Fibroblast of skin of left quadriceps (primary cell): ENCODE measurements around the gene METTL25B.

Source experiments
- DNase-seq, 2 experiments: peaks; one replicate each; pipeline ENCODE4 v3.0.0-alpha.2; 2013; ENCODE audit warnings: low read depth in 2 of 2

The METTL25B gene

DNA sequence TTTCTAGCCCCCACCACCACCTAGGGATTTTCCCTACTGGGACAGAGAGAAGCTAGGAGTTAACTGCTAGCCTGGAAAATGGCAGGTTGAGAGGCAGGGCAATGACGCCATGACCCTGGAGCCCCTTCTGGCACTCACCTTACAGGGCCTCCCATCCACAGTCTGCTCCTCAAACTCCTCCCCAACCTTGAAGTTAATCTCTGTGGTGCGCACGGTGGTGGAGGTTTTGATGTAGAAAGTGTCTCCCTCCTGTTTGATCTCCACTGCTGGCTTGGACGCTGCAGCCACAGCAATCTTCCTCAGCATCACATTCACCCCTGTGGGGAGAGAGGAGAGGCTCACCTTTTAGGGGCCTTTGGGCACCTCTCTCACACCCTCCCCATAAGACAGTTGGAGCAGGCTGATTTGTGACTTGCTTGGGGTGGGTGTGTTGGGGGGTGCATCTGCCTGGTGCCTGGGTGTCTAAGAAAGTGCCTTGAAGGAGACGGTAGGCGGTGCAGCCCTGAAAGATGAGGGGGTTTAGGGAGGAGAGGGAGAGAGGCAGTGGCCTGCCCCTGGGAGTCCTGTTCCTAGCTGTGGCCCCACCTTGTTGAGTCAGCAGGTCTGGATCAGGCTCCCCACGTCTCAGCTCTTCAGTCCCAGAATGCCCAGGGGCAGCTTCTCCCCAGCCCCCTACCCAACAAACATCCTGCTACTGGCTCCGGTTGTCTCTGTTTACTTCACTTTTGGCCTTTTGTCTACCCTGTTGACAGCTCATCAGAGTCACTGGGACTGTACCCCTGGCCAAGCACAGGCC lies 27.3 kb upstream of the METTL25B start:
- DNase-seq: no peak

DNA sequence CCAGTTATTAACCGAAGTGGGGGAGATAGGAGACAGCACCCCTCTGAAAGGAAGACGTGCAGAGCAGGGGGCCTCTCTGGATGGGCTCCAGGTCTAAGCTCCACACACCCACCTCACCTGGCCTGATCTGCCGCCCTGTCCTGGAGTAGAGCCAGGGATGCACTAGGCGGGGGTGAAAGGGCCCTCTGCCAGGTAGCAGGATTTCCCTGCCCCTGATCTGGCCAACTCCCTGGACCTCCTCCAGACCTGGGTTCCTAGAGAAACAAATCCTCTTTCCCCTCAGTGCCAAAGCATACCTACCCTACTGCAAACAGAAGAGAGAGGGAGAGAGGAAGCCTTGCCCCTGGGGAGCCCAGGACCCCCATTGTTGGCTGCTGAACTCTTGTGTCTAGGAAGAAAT lies 24.9 kb upstream of the METTL25B start:
- DNase-seq: no peak

DNA sequence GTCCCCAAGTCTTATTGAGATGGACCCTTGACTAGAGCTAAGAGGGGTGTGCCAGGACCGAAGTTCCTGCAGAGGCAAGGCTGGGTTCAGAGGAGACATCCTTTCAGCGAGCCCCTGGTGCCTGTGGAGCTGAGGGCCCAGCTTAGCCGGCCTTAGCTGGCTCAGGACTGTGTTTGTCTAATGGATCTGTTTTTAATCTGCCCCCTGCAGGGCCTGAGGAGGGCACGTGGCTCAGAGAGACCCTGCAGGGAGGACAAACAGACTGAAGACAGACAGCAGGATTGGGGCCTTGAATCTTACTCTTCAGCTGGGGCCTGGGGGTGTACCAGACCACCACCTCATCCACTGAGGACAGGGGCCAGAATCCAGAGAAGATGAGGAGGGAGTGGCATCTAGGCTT lies 24.5 kb upstream of the METTL25B start:
- DNase-seq: no peak

DNA sequence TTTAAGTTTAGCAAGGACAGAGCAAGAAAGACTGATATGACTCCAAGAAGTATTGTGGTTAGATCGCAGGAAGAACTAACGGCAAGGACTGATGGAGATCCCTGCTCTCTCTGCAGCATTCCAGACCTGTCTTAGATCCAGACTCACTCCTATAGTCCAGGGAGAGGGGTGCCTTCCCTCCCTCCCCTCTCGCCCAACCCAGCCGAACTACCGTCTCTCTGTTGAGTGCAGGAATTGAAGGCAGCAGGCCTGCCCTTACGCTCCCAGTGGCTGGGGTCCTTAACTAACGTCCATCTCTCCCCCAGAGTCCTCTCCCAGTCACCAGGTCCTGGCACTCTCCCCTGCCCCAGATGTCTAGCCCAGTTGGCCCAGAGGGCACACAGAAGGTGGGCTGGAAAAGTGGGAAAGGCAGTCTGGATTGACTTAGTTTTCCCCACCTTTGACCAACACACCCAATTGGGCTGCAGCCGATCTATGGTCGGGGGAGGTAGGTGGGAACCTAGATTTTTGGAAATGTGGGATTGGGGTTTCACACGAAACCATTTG lies 24.0 kb upstream of the METTL25B start:
- DNase-seq: no peak

DNA sequence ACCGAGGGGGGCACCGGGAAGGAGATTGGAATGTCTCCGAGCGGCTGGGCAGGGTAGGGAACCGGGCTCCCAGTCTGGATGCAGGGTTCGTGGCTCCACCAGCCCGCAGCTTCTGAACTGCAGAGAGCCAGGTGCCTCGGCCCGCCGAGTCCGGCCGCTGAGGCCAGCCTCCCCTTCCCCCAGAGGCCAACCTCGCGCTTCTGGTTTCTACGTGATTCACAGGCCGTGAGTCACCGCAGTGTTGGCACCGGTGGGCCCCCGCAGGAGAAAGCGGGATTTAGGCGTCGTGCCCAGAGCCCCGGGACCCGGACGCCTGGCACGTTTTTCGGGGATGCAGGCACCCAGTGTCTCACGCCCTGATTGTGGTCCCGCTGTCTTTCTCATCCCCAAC lies 23.3 kb upstream of the METTL25B start:
- DNase-seq: peak in 1 of 2 experiments; percentile 14

DNA sequence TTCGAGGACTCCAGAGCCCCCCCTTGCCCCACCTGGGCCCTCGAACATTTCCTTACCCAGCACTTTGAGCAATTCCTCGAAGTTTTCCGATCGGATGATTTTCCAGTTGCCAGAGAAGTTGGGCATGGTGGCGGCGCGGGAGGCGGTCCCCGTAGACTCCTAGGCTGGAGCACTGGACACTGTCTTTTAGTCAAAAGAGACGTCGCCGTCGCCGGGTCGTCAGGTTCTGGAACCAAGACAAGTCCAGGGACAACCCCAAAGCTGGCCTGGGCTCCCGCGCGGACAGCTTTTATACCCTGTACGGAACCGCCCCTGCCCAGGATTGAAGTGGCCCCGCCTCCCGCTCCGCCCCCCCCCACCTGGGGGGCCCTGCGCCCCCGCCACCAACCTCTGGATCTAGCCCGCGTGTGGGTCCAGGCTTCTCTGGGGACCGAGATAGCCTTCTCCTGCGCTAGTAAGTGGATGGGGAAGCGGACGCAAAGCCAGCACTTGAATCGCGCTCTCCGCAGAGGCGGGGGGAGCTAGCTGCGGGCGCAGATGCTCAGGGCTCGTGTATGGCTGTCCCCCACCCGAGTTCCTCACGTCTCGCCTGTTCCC lies 22.9 kb upstream of the METTL25B start, which contains the start of gene CRABP2:
Gene CRABP2 (minus strand): TSS at position 263 of the 597 bp plus-strand sequence. CDS start 137 bp downstream, at position 126.
- DNase-seq: peak in 1 of 2 experiments; percentile 36

DNA sequence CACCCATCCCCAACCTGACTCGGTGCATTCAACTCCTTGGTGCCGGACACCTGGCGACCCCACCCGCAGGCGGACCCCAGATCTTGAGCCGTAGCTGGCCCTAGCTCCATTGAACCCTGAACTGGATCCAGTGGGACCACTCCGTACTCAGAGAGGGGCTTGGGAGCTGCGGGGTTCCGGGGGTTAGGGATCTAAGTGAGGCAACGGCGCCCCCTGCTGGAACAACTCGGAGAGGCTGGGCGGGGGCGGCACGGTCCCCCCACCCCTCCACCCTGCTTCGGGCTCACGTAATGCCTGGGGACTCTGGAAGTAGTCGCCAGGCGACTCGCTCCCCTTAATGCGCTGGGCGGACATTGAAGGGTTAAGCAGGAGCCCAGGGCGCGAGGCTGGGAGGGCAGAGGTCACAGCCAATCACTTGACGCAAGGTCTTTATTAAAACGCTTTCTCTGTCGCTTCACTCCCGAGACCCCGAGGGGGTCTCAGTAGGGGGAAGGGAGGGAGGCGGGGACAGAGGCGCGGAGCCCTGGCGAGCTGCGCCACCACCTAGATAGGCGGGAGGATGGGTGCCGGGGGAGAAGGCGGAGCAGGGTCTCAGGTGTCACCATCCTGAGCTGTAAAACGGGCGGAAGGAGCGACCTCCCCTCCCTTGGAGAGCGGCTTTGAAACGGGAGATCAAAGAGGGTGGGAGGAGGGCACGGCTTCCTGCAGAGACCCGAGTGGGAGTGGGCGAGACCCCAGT lies 22.2 kb upstream of the METTL25B start:
- peak in 1 of 2 experiments; percentile 55 for DNase-seq

DNA sequence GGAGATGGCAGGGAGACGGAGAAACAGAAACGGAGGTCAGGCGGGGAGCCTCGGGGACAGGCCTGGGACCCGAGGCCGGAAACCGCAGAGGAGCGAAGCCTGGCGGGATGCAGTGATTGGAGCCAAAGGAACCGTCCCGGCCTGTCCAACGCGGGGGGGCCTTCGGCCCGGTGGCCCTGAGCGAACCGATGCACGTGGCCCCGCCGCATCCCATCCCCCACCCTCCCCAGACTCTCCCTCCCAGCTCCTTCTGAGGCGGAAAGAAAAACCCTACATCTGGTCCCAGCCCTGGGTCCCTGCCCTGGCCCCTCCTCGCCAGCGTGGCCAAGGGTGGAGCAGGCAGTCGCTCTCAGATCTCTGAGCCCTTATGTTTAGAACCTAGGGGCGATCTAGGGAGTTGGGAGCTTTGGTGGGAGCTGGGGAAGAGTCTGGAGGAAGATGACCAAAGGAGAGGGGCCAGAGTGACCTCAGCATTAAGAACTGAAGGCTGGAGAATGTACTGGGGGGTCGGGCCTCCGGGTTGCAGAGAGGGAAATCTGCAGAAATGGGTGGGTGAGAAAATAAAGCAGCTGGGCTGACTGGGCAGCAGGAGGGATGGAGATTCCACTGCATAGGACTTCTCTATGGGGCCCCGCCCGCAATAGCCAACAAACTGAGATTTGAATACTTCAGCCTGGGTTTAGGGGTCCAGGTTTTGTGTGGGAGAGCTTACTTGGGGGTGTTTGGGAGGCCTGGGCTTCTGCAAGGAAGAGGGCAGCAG lies 21.4 kb upstream of the METTL25B start:
- DNase-seq: peak in 1 of 2 experiments; percentile 66

DNA sequence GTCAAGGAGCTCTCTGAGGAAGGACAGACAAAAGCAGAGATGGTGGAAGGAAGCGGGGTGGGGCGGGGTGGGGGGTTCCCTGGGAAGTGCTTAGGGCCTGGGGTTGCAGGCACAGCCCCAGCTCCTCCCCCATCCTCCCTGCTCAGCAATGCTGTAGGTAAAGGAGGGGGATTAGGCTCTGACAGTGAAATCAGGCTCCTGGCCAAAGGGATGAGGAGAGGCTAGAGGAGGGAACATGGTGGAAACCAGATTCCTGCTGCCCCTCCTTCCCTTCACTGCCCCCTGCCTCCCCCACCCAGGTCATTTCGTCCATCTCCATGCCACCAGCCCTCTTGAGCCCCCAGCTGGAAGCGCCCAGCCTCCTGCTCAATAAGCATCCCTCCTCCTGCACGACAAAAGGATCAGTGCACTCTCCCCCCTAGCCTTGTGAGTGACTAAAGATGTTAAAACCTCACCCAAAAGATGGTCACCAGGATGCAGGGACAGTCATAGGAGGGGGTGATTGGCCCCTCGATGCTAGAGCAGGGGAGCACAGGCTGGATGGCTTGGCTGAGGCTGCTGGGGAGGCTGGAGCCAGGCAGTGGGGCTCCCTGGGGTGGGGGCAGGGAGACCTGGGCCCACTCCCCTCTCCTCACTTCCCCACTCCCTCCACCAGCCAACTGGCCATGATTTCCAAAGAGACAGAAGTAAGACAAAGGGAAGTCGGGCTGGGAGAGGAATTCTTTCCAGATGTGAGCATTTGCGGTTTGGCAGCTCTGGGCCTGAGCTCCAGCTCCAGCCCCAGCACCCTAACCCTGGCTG lies 20.7 kb upstream of the METTL25B start:
- DNase-seq: peak; percentile 74 to 78

DNA sequence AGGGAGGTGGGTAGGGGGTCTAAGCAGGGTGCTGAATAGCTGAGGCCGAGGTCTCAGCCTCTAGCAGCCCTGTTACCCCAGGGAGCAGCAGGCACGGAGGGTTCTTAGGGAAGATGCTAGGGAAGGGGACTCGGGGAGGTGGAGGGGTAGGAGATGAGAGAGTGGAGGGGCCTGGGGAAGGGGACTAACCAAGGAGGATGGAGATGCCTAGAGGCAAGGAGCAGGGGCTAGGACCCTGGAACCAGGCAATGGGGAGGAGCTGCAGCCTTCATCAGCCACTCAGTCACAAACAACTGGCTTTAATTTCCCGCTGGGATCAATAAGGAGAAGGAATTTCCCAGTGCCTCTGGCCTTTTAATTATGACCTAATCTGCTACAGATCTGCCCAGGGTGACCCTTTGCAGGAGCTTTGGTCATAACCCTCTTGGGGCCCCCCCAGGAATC lies 20.0 kb upstream of the METTL25B start:
- DNase-seq: peak in 1 of 2 experiments; percentile 25

DNA sequence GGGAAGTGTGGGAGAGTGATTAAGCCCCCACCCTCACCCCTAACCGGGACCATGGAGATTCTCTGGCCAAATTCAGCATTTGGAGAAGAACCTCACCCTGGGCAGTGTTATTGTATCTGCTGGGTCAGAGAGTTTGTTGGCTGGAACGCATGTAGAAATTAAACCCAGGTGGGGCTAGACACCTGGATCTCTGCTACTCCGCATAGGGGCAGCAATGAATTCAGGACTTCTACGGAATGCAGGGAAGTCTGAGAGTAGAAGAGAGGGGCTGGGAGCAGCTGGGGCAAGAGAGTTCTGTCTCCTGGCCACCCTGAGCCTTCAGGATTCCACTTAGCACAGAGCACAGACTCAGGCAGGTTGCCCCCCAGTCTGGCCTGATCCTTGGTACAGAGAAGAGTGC lies 19.2 kb upstream of the METTL25B start:
- no peak for DNase-seq

DNA sequence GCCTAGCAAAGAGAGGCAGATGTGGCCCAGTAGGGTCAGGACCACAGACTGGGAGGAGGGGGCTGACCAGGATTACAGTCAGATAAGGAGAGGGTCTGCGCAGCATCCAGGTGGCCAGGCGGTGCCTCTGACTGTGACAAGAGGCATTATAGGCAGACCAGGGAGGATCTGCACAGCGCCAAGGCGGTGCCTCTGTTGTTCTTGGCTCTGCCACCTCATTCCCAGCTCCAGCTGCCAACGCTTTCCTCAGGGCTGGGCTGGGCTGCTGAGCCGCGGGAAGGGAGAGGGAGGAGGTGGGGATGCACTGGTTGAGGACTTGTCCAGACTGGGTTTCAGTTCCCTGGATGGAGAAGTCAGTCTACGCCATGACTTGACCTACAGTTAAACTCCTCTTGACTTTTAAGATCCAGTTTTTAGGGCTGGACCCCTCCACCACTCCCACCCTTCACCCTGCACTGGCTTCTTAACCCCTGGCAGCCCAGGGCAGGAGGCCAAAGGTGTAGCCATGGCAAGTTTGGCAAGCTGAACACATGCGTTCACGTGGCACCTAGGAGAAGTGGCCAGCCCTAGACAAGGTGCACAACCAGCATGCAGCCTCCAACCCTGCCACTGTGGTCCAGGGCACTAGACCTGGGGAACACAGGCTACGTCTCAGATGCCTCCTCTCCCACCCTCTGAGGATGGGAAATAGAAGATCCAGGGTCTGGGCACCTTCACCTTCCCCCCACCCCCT lies 18.3 kb upstream of the METTL25B start:
- DNase-seq: peak in 1 of 2 experiments; percentile 8

DNA sequence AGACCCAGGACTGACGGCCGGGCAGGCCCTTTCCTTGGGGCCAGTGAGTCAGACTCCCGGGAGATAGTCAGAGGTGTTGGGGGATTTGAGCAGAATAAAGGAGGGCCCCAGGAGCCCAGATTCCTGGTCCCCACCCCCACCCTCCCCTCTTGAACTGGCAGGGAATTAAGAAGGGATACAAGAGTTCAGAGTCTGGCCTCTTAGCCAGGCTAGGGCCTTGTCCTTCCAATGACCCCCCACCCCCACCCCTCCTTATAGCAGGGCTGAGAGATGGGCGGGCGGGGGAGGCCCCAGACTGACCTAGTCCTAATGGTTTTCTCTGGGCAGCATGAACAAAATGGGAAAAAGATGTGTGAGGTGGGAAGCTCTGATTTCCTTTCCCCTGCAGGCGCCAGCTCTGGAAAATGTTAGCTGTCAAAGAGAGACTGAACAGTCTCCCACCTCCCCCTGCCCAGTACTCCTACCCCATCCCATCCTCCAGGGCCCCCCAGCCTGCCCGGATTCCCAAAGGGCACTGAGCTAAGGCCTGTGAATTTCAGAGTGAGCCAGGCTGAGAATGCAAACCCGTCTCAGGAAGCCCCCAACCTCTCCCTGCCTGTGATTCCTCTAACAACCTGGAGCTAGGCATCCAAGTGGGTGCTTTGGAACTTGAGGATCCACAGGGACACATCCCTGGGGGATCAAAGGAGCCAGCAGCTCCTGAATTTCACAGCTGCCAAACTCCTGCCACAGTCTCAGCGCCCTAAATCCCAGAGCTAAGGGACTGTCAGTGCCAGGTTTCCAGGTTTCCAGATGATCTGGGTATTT lies 17.1 kb upstream of the METTL25B start:
- peak in 1 of 2 experiments; percentile 8 for DNase-seq

DNA sequence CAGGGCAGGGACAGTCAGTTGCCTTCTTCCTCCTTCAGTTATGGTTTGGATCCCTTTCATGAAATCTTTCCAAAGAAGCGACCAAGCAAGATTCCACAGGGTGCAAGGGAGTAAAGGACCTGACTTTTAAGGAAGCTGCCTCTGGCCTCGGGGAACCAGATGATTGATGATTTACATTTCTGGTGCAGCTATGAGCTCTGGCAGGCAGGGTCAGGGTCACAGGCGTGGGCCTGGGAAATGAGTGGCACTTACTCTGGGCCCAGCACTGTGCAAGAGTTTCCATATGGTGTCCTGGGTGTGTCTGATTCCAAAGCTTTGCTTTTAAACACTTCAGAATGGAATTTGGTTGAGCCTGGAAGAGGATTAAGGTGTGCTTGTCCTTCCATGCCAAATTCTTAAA lies 15.6 kb upstream of the METTL25B start:
- no peak for DNase-seq

DNA sequence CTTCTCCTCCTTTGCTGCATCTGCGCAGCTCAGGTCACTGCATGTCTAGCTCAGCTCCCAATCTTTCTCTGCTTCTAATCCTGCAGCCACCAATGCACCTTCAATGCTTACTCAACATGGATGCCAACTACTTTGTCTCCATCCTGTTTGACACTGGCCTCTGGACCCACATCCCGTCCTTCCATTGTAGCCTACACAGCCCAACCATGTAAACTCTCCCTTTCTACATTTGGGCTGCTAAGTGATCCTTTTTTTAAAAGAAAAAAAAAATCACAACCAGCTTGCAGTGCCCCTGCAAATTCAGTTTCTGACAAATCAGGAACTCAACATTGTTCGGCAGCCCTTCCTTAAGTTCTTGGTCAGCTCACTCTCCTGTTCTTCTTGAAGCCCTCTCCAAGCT lies 13.4 kb upstream of the METTL25B start:
- no peak for DNase-seq

DNA sequence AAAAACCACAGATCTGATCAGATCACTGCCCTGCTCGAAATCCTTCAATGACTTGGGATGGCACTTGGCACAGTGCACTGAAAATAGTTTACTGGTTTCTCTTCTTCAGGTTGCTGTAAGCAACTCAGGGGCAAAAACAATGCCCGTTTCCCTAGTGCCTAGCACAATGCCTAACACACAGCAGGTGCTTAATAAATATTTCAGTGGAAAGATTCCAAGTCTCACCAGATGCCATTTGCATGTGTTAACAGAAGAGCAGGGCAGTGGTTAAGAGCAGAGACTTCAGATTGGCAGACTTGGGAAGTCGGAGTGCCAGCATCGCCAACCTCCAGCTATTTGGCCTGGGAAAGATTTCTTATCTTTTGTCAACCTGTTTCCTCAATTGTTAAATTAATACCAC lies 10.9 kb upstream of the METTL25B start:
- DNase-seq: no peak

DNA sequence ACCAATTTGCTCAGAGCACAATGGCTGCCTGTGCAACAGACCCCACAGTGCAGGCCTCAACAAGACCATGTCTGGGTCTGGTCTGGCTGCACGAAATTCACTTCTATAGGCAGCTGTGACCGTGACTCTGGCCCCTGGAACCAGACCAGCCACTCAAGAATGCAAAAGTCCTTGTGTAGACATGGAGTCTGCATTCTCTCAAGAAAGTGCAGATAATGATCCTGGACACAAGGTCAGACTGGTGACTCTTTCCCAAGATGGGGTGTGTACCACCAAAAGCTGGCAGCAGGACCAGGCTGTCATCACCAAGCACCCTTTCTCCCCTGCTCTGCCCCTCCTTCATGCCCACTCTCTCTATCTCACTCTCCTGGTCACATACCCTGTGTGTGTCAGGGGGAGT lies 7.1 kb upstream of the METTL25B start:
- no peak for DNase-seq

DNA sequence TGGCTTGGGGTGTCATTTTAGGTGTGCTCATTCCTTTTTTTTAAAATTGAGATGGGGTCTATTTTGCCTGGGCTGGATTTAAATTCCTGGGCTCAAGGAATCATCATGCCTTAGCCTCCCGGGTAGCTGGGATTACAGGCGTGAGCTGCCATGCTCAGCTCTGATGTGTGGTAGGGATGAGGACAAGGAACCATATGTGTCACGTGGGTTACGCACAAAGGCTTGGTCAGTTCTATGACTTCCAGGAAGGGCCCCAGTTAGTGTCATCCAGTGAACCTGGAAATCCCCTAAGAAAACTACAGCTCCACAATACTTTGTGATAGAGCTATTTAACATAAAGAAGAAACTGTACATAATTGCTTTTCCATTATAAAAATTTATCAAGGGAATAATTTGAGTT lies 6.7 kb upstream of the METTL25B start:
- DNase-seq: no peak

DNA sequence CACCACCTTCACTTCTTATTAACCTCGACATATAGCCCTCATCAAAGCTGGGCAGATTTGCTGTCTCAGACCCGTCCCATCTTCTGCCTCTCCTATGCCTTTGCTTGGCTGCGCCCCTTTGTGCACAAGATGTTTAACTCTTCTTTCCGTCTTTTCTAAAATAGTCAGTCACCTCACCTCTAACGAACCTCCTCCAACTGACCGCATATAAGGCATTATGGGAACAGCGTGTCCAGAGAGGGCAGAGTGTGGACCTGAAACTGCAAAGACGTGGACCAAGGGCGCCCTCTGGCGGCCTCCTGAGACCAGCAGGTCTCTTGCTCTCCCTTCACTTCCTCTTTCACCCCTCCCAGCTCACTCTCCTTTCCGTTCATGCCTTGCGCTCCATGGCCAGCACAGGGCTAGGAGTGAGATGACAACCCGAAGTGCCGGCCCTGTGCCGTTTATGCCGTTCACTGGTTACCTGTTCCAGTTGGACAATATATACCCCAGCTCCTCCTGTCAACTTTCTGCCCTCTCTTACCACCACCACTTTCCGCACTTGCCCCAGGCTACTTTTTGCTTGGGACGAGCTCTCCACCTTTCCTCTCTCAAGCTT lies 2.5 kb upstream of the METTL25B start:
- DNase-seq: peak in 1 of 2 experiments; percentile 59
